ENCODE results near the gene SIX4. TPM values are rescaled to one million over a fixed set of nuclear protein-coding genes. Genes with fewer than 3 reads are reported as not detected.
"Not testable (repeated sequence)": the region's sequence is repeated elsewhere in the genome, so short reads cannot be mapped to it uniquely, and the experiment has no call there.

SIX4 gene
- total RNA-seq: under 0.01 TPM

DNA sequence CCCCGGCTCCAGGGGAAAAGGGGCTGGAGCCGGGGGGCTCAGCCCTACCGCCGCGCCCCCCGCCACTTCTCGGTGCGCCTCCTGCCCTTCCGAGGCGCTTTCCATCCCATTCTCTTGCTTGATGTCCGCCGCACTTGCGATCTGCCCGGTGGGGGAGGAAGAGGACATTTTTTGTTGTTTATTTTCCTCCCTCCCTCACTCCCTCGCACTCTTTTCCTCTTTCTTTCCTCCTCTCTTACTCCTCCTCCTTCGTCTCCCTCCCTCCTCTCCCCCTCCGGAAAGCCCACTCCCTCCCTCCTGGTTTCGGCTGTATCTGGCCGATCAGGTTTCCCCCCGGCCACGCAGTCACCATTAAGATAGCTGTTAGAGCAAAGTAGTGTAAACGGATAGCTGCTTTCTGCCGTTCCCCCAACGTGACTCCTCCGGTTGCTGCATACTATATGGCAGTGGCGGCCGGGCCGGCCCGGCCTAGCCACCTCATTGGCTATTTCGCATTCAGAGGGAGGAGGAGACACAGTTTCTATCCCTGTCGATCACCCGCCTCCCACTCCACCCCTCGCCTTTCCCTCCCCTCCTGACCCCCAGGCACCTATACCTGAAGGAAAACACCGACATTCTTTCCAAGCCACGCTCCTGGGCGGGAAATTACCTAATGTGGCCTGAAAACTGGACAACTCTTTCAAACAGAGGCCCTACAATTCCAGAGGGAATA is at the start of gene SIX4:
TSS of gene SIX4 (minus strand) at position 445 of the 712 bp plus-strand sequence. CDS start at position 168, 277 bp downstream.
- peak in 1 of 3 donors; percentile 41 for DNase-seq (ENCODE audit: low read depth in 2 of 3, low spot score in 2 of 3)

DNA sequence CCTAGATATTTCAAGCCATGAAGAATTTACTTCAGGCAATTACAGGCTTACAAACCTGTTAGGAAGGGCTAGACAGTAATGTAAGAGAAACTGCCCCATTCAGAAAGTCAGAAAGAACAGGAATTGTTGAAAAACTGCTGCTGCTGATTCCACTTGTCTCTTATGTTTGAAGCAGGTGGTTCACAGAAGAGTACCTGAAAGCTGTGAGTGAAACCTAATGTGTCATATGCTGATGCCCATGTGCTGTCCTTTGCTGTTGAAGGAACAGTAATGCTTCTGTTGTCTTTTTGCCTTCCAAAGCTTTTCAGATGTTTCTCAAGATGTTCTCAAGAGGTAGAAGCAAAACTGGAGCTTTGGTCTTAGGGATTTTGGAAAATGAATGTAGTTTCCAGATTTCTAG is 49.4 kb upstream of the SIX4 start:
- no peak for DNase-seq (ENCODE audit: low read depth in 2 of 3, low spot score in 2 of 3)

DNA sequence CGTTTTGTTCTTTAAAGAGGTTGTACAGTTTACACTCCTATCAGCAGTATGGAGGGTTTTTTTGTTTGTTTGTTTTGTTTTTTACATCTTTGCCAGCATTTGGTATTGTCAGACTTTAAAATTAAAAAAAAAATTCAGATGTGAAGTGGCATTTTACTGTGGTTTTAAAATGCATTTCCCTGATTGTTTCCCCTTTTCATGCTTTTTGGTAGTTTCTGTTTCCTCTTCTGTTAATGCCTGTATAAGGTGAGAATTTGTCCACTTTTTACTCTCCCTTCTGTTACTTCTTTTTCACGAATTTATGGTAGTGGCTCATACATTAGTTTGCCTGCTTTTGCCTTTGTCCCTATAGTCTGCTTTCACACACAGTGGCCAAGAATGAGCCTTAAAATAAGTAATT is 47.0 kb upstream of the SIX4 start:
- DNase-seq (ENCODE audit: low read depth in 2 of 3, low spot score in 2 of 3): no peak

DNA sequence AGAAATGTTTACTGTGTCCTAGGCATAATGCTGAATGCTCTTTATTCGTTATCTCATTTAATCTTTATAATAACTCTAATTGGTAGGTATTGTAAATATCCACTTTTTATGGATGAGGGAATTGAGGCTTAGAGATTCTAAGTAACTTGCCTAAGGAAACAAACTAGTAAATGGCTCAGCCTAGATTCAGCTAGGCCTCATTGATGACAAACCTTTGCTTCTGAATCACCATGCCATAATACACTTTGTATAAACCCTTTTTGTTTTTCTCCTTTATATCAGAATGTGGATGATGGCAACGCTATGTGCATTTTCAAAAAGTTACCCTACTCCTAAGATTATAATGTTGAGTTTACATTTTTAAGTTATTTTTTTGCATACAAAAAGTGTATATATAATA is 44.5 kb upstream of the SIX4 start:
- no peak for DNase-seq (ENCODE audit: low read depth in 2 of 3, low spot score in 2 of 3)

DNA sequence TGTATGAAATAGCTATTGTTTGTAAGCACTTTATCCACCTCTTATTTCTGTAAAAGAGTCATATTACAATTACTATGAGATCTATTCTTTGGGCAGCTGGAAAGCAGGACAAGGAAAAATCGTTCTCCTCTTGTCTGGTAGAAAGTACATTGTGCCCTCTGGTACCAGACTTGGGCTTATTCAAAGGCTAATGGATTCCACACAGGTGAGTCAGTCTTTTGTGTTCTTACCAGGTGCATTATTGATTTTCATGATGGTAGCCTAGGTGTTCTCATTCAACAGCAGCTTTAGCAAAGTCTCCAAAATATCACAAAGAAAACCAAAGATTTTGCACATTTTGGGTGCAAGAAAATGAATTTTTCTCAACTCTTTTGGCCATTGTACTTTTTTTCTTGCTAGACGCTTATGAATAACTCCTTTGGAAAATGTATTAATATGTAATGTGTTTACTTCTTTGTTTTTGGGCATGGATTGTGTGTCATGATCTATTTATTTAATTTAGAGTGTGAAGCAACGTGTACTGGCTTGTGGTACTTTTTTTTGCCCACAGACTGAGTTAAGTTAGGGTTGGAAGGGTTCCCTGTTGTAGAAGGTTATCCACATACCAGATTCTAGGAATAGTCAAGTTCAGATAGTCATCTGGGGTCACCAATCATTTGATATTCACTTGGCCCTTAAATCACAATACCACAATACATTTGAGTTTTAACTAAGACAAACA is 36.7 kb upstream of the SIX4 start:
- no peak for DNase-seq (ENCODE audit: low read depth in 2 of 3, low spot score in 2 of 3)

DNA sequence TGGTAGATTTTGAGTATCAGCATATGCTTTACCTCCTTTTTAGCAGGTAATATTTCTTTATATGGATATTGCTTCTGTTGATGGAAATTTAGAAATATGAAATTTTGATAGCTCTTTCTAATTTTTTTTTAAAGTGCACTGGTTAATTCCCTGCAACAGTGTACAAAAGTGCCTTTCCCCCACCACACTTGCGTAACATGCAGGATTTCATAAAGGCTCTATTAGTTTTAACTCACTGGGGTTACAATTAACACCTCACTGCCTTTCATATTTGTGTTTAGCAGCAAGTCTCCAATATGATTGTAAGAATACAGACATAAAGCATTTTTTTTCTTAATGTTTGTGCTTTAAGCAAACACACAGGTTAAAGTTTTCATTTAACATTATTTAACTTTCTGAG is 36.1 kb upstream of the SIX4 start:
- DNase-seq (ENCODE audit: low read depth in 2 of 3, low spot score in 2 of 3): no peak

DNA sequence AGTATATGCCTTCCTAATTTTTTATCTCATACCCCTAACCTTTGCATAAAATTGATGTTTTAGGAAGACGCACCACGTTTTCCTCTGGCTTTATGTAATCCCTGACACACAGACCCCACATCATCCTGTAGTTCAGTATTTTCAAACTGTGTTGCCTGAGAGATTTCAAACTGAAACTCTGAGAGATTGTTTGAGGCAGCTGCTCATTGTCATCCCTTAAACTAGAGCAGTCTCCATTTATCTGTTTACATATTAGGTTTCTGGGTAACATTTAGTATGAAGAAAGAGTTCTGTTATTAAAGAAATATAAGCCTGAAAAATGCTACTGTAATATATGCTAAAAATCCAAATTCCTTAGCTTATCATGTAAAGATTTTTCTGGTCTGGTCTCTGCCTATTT is 34.7 kb upstream of the SIX4 start:
- DNase-seq (ENCODE audit: low read depth in 2 of 3, low spot score in 2 of 3): no peak

DNA sequence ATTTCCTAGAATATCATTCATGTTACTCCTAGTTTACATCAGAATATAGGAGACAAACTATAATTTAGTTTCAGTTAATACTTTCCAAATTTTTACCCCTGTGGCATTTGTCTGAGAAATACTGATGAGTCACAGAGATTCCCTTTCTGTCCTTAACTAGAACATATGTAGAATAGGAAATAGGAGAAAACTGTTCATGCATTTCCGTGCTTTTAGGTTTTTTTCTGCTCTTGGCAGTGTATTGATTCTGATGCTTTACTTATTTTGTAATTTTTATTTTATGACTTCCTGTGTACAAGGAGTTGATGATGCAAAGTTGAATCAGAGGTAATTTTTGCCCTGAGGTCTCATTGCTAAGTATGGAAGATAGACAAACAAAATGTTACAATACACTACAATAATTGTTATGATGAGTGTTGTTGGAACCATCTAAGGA is 33.4 kb upstream of the SIX4 start:
- DNase-seq (ENCODE audit: low read depth in 2 of 3, low spot score in 2 of 3): no peak

DNA sequence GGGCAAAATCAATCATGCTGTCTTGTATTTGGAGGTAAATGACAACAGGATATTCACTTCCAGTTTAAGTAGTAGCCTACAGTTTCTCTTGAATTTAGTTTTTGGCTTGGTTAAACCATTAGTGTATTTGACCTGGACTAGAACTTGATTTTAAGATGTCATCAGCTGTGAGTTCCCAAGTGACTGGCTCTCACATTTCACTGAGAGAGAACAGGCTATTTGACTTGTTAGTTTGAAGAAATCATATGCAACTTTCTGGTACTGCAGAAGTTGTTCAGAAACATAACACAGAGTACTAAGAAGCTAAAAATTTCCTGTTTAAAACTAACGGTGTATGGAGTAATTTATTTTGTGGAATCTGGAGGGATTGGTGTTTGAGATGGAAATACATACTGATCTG is 32.7 kb upstream of the SIX4 start:
- no peak for DNase-seq (ENCODE audit: low read depth in 2 of 3, low spot score in 2 of 3)

DNA sequence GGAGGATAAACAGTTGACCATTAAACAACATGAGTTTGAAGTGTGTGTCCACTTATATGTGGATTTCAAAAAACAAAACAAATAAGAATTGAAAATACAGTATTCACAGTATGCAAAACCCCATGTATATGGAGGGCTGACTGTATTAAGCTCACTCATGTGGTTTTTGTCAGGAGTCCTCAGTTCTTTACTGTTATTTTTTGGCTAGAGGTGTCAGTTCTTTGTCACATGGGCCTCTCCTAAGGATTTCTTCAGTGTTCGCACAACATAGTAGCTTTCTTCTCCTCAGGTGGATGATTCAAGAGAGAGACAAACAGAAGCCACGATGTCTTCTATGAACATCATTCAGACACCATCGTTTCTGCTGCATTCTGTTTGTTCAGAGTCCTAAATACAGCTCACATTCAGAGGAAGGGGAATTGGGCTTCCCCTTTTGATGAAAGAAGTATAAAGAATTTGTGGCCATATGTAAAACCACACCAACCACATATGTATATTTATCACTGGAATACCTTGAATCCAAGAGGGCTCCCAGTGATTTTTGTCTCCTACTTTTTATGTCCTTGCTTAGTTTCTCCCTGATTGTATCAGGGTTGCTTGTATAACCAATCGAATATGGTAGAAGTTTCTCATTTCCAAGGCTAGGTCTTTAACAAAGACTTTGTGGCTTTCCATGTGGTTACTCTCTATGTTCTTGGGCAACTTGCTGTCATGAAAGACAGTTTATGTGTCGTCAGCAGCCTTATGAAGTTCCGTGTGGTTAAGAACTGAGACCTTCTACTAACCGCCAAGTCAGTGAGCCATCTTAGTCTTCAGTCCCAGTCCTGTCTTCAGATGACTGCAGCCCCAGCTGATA is 29.3 kb upstream of the SIX4 start:
- DNase-seq (ENCODE audit: low read depth in 2 of 3, low spot score in 2 of 3): peak; percentile 40 to 80 (median 41)

DNA sequence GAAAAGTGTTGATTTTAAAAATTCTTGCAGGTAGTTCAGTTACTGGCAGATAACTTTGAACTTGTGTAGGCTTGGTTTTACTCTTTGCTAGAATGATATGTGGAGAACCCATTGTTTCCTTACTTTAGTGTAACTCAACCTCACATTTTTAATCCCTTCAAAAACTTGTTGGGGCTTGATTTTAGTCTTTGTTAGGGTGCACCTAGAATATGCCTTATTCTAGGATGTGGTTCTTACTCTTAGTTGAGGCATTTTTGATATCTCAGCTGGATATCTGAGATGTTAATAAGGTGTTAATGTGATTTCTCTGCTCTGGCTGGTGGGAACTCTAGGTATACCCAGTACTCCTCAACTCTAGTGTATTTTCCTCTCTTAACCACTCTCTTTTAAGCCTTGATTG is 20.4 kb upstream of the SIX4 start:
- no peak for DNase-seq (ENCODE audit: low read depth in 2 of 3, low spot score in 2 of 3)

DNA sequence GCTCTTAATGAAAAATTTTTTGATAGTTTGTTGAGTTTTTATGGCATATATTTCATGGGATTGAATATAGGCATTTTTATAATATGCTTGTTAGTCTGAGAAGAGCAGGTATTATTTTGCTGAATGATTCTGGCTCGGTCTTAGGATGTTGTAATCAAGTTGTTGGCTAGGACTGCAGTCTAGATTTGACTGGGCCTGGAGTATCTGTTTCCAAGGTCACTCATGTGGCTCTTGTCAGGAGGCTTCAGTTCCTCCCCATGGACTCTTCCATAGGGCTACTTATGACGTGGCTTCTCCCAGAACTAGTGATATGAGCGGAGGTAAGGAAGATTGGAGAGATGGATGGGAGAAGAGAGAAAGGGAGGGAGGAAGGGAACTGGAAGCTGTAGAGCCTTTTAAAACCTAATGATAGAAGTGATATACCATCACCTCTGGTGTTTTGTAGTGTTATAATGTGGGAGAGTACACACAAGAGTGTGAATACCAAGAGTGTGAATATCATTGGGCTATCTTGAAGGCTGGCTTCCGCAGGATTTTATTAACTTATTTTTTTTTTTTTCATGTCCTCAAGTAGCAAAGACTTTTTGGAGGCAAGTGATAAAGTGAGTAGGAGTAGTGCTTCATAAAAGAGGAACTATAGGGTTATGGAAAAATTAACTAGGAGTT is 14.8 kb upstream of the SIX4 start:
- no peak for DNase-seq (ENCODE audit: low read depth in 2 of 3, low spot score in 2 of 3)

DNA sequence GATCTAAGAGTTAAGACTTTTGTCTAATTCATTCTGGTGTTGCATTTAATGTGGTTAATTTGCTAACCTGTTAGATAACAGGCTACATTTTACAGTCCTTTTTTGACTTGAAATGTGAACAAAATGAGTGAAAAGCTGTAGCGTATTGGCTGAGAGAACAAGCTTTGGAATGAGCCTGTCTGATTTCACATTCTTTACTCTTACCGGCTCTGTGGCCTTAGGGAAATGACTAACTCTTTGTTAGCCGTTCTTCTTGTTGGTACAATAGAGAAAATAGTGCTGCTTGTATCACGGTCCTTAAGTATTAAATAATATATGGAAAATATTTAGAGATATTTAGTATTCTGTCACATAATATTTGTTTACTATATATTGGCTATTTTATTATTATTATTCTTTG is 12.3 kb upstream of the SIX4 start:
- DNase-seq (ENCODE audit: low read depth in 2 of 3, low spot score in 2 of 3): no peak

DNA sequence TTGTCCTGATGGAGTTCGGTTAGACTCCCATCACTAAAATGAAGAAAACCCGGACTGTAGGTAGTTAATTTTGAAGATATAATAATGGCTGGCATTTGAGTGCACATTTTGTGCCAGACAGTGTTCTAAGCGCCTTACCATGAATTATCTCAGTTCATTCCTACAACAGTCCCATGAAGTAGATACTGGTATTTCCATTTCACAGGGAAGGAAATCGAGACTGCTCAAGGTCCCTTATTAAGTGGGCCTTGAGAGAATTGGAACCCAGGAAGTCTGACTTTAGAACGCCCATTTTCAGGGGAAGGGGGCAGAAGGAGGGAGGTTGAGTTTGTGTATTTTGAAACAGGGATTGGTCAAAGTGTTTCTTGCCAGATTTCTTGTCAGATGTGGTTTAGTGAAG is 11.3 kb upstream of the SIX4 start:
- no peak for DNase-seq (ENCODE audit: low read depth in 2 of 3, low spot score in 2 of 3)

DNA sequence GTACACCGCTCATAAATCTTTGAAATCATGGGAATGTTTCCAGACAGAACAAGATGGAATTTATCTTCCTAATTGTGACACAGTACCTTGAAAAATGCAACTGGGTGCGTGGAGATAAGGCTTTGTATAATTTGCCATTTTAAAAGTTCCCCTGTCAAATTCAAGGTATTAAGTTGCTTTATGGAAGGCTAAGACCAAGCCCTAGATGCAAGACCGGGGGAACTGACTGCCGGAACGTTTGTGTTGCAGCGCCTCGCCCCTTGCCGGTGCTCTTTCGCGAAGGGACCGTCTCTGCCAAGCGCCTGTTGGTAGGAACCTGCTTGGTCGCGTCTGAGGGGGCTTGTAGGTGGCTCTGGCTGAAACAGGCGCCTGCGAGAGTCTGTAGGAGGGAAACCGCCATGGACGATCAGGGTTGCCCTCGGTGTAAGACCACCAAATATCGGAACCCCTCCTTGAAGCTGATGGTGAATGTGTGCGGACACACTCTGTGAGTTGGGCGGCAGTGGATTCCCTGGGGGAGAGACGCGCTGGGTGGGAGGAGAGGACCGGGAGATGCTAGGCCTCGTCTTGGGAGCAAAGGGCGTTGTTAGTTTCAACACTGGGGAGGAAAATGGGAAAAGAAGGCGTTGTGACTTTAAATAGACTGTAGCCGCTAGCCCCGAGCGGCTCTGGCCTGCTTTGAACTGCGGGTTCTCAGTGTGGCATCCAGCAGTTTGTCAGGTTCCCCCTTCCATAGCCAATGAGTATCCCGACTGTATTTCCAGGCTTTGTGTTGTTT is 10.5 kb upstream of the SIX4 start, which contains the start of gene MNAT1:
TSS of gene MNAT1 (plus strand) at position 297 of the 778 bp plus-strand sequence. CDS start at position 399, 102 bp downstream.
- DNase-seq (ENCODE audit: low read depth in 2 of 3, low spot score in 2 of 3): peak; percentile 30 to 87 (median 77)

DNA sequence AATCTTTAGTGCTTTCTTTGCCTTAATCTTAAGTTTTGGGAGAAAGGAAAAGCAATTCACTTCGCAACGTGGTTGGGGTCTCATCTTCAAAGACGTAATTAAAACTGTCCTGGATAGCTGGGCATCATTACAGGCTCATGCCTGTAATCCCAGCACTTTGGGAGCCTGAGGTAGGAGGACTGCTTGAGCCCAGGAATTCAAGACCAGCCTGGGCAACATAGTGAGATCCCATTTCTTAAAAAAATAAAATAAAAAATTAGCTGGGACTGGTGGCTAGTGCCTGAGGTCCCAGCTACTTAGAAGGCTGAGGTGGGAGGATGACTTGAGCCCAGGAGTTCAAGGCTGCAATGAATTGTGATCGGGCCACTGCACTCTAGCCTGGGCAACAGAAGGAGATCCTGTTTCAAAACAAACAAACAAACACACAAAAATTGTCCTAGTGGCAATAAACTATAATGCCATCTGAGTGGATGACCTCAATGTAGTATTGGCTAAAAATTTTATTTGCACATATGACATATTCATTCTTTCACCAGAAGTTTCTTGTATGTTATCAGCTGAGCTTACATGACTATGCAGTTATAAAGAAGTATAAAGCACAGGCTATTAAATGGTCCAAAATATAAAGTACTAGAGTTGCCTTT is 8.8 kb upstream of the SIX4 start:
- no peak for DNase-seq (ENCODE audit: low read depth in 2 of 3, low spot score in 2 of 3)

DNA sequence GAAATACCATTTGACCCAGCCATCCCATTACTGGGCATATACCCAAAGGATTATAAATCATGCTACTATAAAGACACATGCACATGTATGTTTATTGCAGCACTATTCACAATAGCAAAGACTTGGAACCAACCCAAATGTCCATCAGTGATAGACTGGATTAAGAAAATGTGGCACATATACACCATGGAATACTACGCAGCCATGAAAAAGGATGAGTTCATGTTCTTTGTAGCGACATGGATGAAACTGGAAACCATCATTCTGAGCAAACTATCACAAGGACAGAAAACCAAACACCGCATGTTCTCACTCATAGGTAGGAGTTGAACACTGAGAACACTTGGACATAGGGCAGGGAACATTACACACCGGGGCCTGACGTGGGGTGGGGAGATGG is 7.1 kb upstream of the SIX4 start:
- DNase-seq (ENCODE audit: low read depth in 2 of 3, low spot score in 2 of 3): not testable (repeated sequence)

DNA sequence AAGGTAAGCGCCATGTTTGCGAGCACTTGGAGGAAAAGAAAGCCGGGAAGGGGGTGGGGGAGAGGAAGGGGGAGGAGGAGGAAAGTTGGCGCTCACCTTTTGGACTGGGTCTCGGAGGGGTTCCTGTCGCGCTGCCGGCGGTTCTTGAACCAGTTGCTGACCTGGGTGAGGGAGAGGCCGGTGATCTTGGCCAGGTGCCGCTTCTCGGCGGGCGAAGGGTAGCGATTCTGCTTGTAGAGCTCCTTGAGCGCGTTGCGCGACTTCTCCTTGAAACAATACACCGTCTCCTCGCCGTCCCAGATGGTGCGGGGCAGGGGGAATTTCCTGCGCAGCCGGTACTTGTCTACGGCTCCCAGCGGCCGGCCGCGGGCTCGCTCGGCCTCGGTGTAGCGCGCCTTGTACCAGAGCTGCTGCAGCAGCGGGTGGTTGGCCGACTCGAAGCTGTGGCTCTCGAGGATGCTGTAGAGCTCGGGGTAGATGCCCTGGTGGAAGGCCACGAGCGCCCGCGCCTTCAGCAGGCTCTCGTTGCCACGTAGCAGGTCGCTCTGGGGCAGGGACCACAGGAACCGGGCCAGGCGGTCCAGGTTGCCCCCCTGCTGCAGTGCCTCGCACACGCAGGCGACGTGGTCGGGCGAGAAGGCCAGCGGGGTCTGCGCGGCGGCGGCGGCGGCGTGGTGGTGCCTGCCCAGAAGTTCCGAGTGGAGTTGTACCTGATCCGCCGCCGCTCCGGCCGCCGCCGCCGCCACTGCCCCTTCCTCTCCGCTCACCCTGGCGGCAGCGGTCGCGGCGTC is 840 bp downstream of the SIX4 start:
- DNase-seq (ENCODE audit: low read depth in 2 of 3, low spot score in 2 of 3): peak in 1 of 3 donors; percentile 28

Measured in hematopoietic multipotent progenitor cell (in vitro differentiated cells).